Naive thymus-derived CD4-positive, alpha-beta T cell (primary cell): Measurements from ENCODE around the gene SRRM3. TPM values are rescaled to one million over a fixed set of nuclear protein-coding genes. Genes with fewer than 3 reads are reported as not detected.
A peak's percentile ranks its signal among the peaks of the same experiment; 100 is the strongest.
"Not testable (repeated sequence)": the region's sequence is repeated elsewhere in the genome, so short reads cannot be mapped to it uniquely, and the experiment has no call there.

Experiments
- ATAC-seq: fragments of 150-1000 bp; cut with Tn5 transposase; 2 replicates; pipeline ENCODE4 v1.10.0; 2021; ENCODE audit warnings: mild to moderate bottlenecking, moderate library complexity
- CTCF ChIA-PET: fragments of 350-600 bp; sonication (Branson Sonifier 250); formaldehyde crosslinking; loops from one replicate; lab custom pipeline; 2021; ENCODE audit warnings: antibody characterized with exemption; lab: Charles Lee
- POLR2A ChIA-PET: fragments of 350-600 bp; sonication (Branson Sonifier 250); formaldehyde crosslinking; loops from one replicate; lab custom pipeline; 2021; ENCODE audit warnings: antibody characterized with exemption, inconsistent platforms; lab: Charles Lee
- DNase-seq, 9 donors: peaks; one replicate each; pipeline versions ENCODE4 v3.0.0 to v3.0.0-alpha.2; 2020 to 2022; ENCODE audit warnings: mixed read lengths in 1 of 9
- H3K27ac ChIP-seq: one replicate; pipeline ENCODE4 v1.7.0; 2013; ENCODE audit warnings: mild to moderate bottlenecking, low read depth, low read length, moderate library complexity
- H3K27me3 ChIP-seq, 2 donors: one replicate each; pipeline ENCODE4 v1.7.0; 2013; ENCODE audit warnings: low read length in 2 of 2, mild to moderate bottlenecking in 2 of 2, moderate library complexity in 2 of 2; ENCODE audit not compliant: control insufficient read depth in 2 of 2, insufficient read depth in 2 of 2
- H3K36me3 ChIP-seq, 3 experiments: 1 replicate in 2 of 3; 2 replicates in 1 of 3; pipeline ENCODE4 v1.7.0; 2013; ENCODE audit warnings: low read length in 3 of 3, mild to moderate bottlenecking in 3 of 3, moderate library complexity in 1 of 3; ENCODE audit not compliant: insufficient read depth in 3 of 3, control insufficient read depth in 2 of 3
- H3K4me1 ChIP-seq, 2 donors: one replicate each; pipeline ENCODE4 v1.7.0; 2013; ENCODE audit warnings: low read length in 2 of 2, mild to moderate bottlenecking in 2 of 2, moderate library complexity in 1 of 2; ENCODE audit not compliant: control insufficient read depth in 2 of 2, insufficient read depth in 2 of 2
- H3K4me3 ChIP-seq: 2 replicates; pipeline ENCODE4 v1.7.0; 2013; ENCODE audit warnings: mild to moderate bottlenecking, low read length
- H3K9me3 ChIP-seq, 3 experiments: 1 replicate in 2 of 3; 2 replicates in 1 of 3; pipeline ENCODE4 v1.7.0; 2013; ENCODE audit warnings: low read length in 3 of 3; ENCODE audit not compliant: control insufficient read depth in 2 of 3
- H3K27ac Mint-ChIP-seq, 9 donors: one replicate each; pipeline ENCODE4 v1.8.0; 2020 to 2022; ENCODE audit warnings: mixed read lengths in 9 of 9, mild to moderate bottlenecking in 8 of 9, moderate library complexity in 5 of 9, inconsistent platforms in 2 of 9
- H3K27me3 Mint-ChIP-seq, 5 donors: one replicate each; pipeline ENCODE4 v1.8.0; 2021 to 2022; ENCODE audit warnings: mixed read lengths in 5 of 5, mild to moderate bottlenecking in 1 of 5
- H3K36me3 Mint-ChIP-seq, 5 donors: one replicate each; pipeline ENCODE4 v1.8.0; 2020 to 2022; ENCODE audit warnings: mixed read lengths in 5 of 5, mild to moderate bottlenecking in 3 of 5, inconsistent platforms in 1 of 5
- H3K4me1 Mint-ChIP-seq, 7 donors: one replicate each; pipeline ENCODE4 v1.8.0; 2020 to 2022; ENCODE audit warnings: mixed read lengths in 7 of 7, mild to moderate bottlenecking in 3 of 7, inconsistent platforms in 1 of 7
- H3K4me3 Mint-ChIP-seq, 10 donors: one replicate each; pipeline ENCODE4 v1.8.0; 2020 to 2022; ENCODE audit warnings: mild to moderate bottlenecking in 10 of 10, mixed read lengths in 10 of 10, moderate library complexity in 6 of 10, inconsistent platforms in 2 of 10
- H3K9me3 Mint-ChIP-seq, 11 donors: one replicate each; pipeline ENCODE4 v1.8.0; 2020 to 2022; ENCODE audit warnings: mixed read lengths in 11 of 11, mild to moderate bottlenecking in 4 of 11, inconsistent platforms in 1 of 11, moderate library complexity in 1 of 11
- intact Hi-C, 2 donors: fragments of 100-400 bp; cut with micrococcal nuclease; formaldehyde crosslinking; loops; one replicate each; pipeline ENCODE4 v1.15.1; 2023
- polyA plus RNA-seq, 2 donors: library from polyadenylated mRNA; unstranded; fragments of 300-500 nt; fragmentation: Illumina TruSeq; gene quantifications; one replicate each; pipeline ENCODE4 v1.2.3, GENCODE V29; 2021
- total RNA-seq, 6 experiments: library from RNA in 5 of 6; stranded (reverse) in 5 of 6; gene quantifications; 1 replicate in 5 of 6; 2 replicates in 1 of 6; pipeline ENCODE4 v1.2.3 and lab custom pipeline; 2021 to 2026

SRRM3 gene
- total and polyA plus RNA-seq, 7 experiments from 2014 or later: not detected

DNA sequence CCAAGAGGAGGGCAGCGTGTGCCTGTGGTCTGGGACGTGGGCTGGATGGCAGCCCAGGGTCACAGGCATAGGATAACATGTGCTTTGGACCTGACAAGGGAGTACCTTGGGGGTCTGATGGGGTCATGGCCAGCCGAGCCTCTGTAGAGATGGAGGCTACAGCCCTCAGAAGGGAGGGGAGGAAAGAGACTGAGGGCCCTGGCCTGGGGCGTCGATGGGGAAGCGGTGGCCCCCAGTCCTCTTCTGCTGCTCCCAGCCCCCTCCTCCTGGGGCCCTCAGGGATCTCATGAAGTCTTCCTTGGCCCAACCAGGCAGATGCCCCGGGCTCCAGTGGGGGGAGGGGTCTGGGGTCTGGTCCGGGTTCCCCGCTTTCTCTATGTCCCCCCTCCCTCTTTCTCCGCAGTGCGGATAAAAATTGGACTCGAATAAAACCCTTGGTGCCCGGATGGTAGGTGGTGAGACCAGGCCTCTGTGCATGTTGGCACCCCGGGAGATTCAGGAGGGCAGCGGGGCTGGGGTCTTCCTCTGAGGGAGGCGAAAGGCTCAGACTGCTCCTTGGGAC, 85.2 kb downstream of the SRRM3 start:
- no peak overlapping the region for H3K27ac ChIP-seq
- H3K4me1 ChIP-seq: peaks cover 3 to 4% of the 10 kb centered on the region in 2 donors
- H3K9me3 ChIP-seq: no peaks in the 10 kb centered on the region
- Mint-ChIP-seq H3K9me3 (no peaks in the 10 kb centered on the region), H3K36me3 (no peaks in the 10 kb centered on the region), H3K27me3 (peaks cover 8 to 27% (median 14%) of the 10 kb centered on the region in 5 donors), H3K27ac (no peak overlapping the region), H3K4me1 (peaks cover 0 to 21% (median 10%) of the 10 kb centered on the region in 7 donors), H3K4me3 (no peak overlapping the region)
- intact Hi-C loops: no loop called here
- POLR2A ChIA-PET: interaction anchor here (1.2 to 1.3 kb wide), 2 partner anchors 30 to 31 kb away, joined by 4 read pairs; no protein-coding TSS in a partner anchor
- CTCF ChIA-PET: interaction anchor here (0.6 kb wide), 1 partner anchor 232 kb away, joined by 3 read pairs; no protein-coding TSS in a partner anchor
- no peak for ATAC-seq
- H3K36me3 ChIP-seq: no peaks in the 10 kb centered on the region
- no peak overlapping the region for H3K4me3 ChIP-seq
- DNase-seq: no peak
- H3K27me3 ChIP-seq: peaks cover 0 to 3% of the 10 kb centered on the region in 2 donors

DNA sequence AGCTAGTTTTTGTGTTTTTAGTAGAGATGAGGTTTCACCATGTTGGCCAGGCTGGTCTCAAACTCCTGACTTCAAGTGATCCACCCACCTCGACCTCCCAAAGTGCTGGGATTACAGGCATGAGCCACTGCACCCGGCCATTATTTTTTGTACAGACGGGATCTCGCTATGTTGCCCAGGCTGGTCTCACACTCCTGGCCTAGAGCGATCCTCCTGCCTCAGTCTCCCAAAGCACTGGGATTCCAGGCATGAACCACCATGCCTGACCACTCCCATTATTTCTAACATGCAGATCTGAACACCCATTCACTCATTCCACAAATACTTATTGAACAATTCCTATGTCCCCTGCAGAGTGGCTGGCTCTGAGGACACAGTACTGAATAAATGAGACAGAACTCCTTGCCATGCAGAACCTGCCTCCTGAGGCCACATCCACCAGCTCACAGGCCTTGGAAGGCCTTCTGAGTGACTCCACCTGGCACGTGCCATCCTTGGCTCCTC, 89.2 kb downstream of the SRRM3 start:
- not testable (repeated sequence) for ATAC-seq, H3K36me3 Mint-ChIP-seq, H3K36me3 ChIP-seq, H3K9me3 Mint-ChIP-seq, H3K27me3 ChIP-seq, H3K27me3 Mint-ChIP-seq, DNase-seq, H3K4me3 ChIP-seq, H3K4me3 Mint-ChIP-seq, H3K4me1 ChIP-seq, H3K27ac ChIP-seq, H3K9me3 ChIP-seq
- intact Hi-C loops: loop anchor here (1.0 to 2.0 kb wide), 7 partner anchors 11 to 113 kb away; partner anchors contain the start of gene HSPB1 (in 1 of the 2)
- ChIA-PET POLR2A (interaction anchor here (1.2 to 2.3 kb wide), 3 partner anchors 23 to 27 kb away, joined by 4 to 8 read pairs (median 6); no protein-coding TSS in a partner anchor), CTCF (interaction anchor here (0.7 to 2.8 kb wide), 6 partner anchors 9 to 113 kb away, joined by 3 to 79 read pairs (median 4); no protein-coding TSS in a partner anchor)
- Mint-ChIP-seq H3K4me1 (peaks cover 0 to 20% (median 5%) of the 10 kb centered on the region in 7 donors), H3K27ac (peak overlapping the region in 2 of 9 donors; percentile 61 to 82)

DNA sequence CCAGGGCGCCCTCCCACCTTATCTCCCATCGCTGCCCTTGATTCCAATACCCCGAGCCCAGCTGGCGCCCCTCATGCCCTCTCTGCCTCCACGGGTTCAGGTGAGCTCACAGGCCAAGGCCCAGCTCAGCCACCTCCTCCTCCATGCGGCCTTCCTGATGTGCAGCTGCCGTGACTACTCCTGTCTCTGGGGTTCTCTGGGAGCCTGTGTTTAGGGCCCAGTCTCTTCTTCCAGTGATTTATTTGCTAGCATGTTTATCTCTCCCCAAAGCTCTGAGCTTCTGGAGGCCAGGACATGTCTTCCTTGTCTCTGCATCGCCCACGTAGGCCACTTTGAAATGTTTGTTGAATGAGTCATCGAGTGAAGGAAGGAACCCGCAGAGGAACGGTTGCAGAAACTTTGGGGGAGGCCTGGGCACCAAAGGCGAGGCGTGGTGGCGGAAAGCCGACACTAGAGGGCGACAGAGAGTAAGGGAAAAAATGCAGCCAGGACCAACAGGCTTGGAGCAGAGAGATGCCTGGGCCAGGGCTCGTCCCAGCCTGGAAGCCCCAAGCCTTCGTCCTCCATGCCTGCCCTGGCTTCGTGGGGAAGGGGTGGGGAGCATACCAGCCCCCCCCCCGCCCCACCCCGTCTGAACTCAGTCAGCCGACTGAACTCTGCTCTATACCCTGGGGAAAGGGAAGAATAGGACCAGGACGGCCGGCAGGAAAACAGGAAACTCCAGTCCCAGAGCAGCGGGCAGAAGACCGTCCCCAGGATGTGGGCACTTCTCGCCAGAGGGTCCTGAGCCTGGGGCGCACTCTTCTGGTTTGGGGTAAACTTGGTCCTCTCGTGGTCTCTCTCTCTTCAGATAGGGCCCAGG, 89.9 kb downstream of the SRRM3 start:
- Mint-ChIP-seq H3K27me3 (peaks cover 0 to 6% (median 0%) of the 10 kb centered on the region in 5 donors), H3K4me1 (peaks cover 0 to 20% (median 5%) of the 10 kb centered on the region in 7 donors), H3K27ac (peak overlapping the region in 4 of 9 donors; percentile 32 to 82 (median 72)), H3K36me3 (no peaks in the 10 kb centered on the region), H3K4me3 (peak overlapping the region in 1 of 10 donors; percentile 38), H3K9me3 (no peaks in the 10 kb centered on the region)
- H3K4me1 ChIP-seq: no peaks in the 10 kb centered on the region
- H3K36me3 ChIP-seq: no peaks in the 10 kb centered on the region
- intact Hi-C loops: loop anchor here (1.0 to 2.0 kb wide), 7 partner anchors 11 to 113 kb away; partner anchors contain the start of gene HSPB1 (in 1 of the 2)
- peak; percentile 89 for ATAC-seq
- no peak overlapping the region for H3K4me3 ChIP-seq
- peak; percentile 59 to 93 (median 75) for DNase-seq
- no peaks in the 10 kb centered on the region for H3K9me3 ChIP-seq
- ChIA-PET CTCF (interaction anchor here (0.7 to 2.8 kb wide), 9 partner anchors 10 to 114 kb away, joined by 3 to 79 read pairs (median 4); no protein-coding TSS in a partner anchor), POLR2A (interaction anchor here (0.6 to 2.3 kb wide), 4 partner anchors 22 to 97 kb away, joined by 4 to 8 read pairs (median 5); no protein-coding TSS in a partner anchor)
- no peaks in the 10 kb centered on the region for H3K27me3 ChIP-seq
- H3K27ac ChIP-seq: no peak overlapping the region

DNA sequence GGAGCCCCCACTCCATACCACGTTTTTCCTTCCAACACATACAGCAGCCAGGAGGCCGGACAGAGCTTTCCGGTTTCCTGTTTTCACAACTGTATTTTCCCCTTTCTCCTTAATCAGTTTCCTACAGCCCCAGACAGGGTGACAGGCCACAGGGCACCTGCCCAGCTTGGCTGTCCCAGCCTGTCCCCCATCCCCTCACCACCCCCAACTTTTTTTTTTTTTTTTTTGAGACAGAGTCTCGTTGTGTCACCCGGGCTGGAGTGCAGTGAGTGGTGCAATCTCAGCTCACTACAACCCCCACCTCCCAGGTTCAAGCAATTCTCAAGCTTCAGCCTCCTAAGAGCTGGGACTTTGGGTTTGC, 90.5 kb downstream of the SRRM3 start:
- Mint-ChIP-seq H3K9me3 (no peaks in the 10 kb centered on the region), H3K27me3 (peaks cover 0 to 6% (median 0%) of the 10 kb centered on the region in 5 donors), H3K36me3 (no peaks in the 10 kb centered on the region), H3K27ac (no peak overlapping the region), H3K4me1 (peaks cover 0 to 23% (median 5%) of the 10 kb centered on the region in 7 donors), H3K4me3 (no peak overlapping the region)
- POLR2A ChIA-PET: interaction anchor here (1.7 to 2.3 kb wide), 2 partner anchors 22 to 26 kb away, joined by 4 to 8 read pairs; no protein-coding TSS in a partner anchor
- no peak overlapping the region for H3K27ac ChIP-seq
- no peaks in the 10 kb centered on the region for H3K4me1 ChIP-seq
- no peaks in the 10 kb centered on the region for H3K9me3 ChIP-seq
- no peaks in the 10 kb centered on the region for H3K36me3 ChIP-seq
- no peak for ATAC-seq
- CTCF ChIA-PET: interaction anchor here (0.6 to 2.8 kb wide), 7 partner anchors 9 to 113 kb away, joined by 3 to 79 read pairs (median 4); no protein-coding TSS in a partner anchor
- H3K27me3 ChIP-seq: no peaks in the 10 kb centered on the region
- H3K4me3 ChIP-seq: no peak overlapping the region
- intact Hi-C loops: no loop called here
- no peak for DNase-seq

DNA sequence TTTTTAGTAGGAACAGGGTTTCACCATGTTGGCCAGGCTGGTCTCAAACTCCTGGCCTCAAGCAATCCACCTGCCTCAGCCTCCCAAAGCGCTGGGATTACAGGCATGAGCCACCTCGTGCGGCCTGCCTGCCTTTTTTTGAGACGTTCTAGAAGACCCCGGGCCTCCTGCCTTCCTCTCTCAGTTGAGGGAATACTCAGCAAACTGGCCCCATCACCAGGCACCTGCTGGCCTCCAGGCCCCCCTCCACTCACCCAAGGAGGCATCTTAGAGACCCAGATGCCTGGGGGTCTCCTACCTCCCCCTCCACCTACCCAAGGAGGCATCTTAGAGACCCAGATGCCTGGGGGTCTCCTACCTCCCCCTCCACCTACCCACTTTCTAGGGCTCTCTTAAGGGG, 91.2 kb downstream of the SRRM3 start:
- POLR2A ChIA-PET: interaction anchor here (2.3 kb wide), 1 partner anchor 21 kb away, joined by 8 read pairs; no protein-coding TSS in a partner anchor
- intact Hi-C loops: not testable (repeated sequence)

DNA sequence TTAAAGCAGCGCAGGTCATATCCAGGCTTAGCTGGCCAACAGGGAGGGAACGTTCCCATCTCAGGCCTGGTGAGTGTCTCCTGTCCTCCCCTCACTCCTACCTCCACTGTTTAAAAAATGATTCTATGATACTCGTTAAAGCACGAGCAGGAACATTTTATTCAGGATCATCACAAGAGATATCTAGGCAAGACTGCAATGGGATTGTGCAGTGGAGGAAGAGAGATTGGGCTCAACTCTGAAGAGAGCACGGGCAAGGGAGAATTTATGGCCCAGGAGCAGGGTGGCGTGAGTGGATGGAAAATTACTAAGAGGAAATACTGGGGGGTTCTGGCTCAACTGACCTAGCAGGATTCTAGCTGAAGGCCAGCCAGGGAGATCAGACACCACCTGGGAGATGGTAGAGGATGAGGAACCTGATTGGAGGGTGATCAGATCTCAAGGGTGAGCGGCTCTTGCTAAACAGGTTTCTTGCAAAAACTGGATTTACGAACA, 91.8 kb downstream of the SRRM3 start:
- peaks cover 0 to 6% (median 0%) of the 10 kb centered on the region in 5 donors for H3K27me3 Mint-ChIP-seq
- POLR2A ChIA-PET: interaction anchor here (0.7 kb wide), 1 partner anchor 21 kb away, joined by 3 read pairs; no protein-coding TSS in a partner anchor
- DNase-seq (no peak), ATAC-seq (no peak)
- H3K27ac ChIP-seq: no peak overlapping the region
- no peak overlapping the region for H3K4me3 Mint-ChIP-seq
- no peak overlapping the region for H3K4me3 ChIP-seq
- H3K36me3 ChIP-seq: no peaks in the 10 kb centered on the region
- CTCF ChIA-PET: interaction anchor here (0.8 to 1.0 kb wide), 3 partner anchors 17 to 66 kb away, joined by 4 to 6 read pairs (median 5); no protein-coding TSS in a partner anchor
- no peaks in the 10 kb centered on the region for H3K9me3 Mint-ChIP-seq
- H3K27me3 ChIP-seq: no peaks in the 10 kb centered on the region
- peaks cover 0 to 25% (median 5%) of the 10 kb centered on the region in 7 donors for H3K4me1 Mint-ChIP-seq
- peak overlapping the region in 1 of 9 donors; percentile 23 for H3K27ac Mint-ChIP-seq
- no peaks in the 10 kb centered on the region for H3K36me3 Mint-ChIP-seq
- H3K9me3 ChIP-seq: no peaks in the 10 kb centered on the region
- no peaks in the 10 kb centered on the region for H3K4me1 ChIP-seq
- intact Hi-C loops: no loop called here

More for the DNA sequence above, 91.2 kb downstream of the SRRM3 start:
- ATAC-seq, H3K27me3 Mint-ChIP-seq, H3K4me3 ChIP-seq, DNase-seq, H3K36me3 Mint-ChIP-seq, H3K9me3 Mint-ChIP-seq, H3K27me3 ChIP-seq, H3K27ac ChIP-seq, H3K4me3 Mint-ChIP-seq, H3K9me3 ChIP-seq, H3K27ac Mint-ChIP-seq, H3K36me3 ChIP-seq, H3K4me1 ChIP-seq: not testable (repeated sequence)
- peaks cover 0 to 25% (median 5%) of the 10 kb centered on the region in 7 donors for H3K4me1 Mint-ChIP-seq
- CTCF ChIA-PET: interaction anchor here (0.6 to 2.8 kb wide), 7 partner anchors 9 to 114 kb away, joined by 4 to 79 read pairs (median 5); no protein-coding TSS in a partner anchor
